K562 (cell line): ENCODE data around the gene ZNHIT3. TPM values are rescaled to one million over a fixed set of nuclear protein-coding genes. Genes with fewer than 3 reads are reported as not detected.
A peak's percentile ranks its signal among the peaks of the same experiment; 100 is the strongest.

ENCODE experiments used
- BRD9 ChIP-seq: fragments of 450-650 bp; IDR thresholded peaks from 2 replicates; pipeline ENCODE4 v1.6.1; 2018; ENCODE audit warnings: low read depth; ENCODE audit not compliant: partially characterized antibody
- DNMT1 ChIP-seq: fragments of 450-650 bp; IDR thresholded peaks from 2 replicates; pipeline ENCODE4 v1.6.1; 2016; ENCODE audit warnings: antibody characterized with exemption, mild to moderate bottlenecking
- NCOA4 ChIP-seq: fragments of 450-650 bp; IDR thresholded peaks from 2 replicates; pipeline ENCODE4 v1.6.1; 2018; ENCODE audit warnings: mild to moderate bottlenecking; ENCODE audit not compliant: partially characterized antibody
- PHF21A ChIP-seq: fragments of 450-650 bp; IDR thresholded peaks from 2 replicates; pipeline ENCODE4 v1.6.1; 2017; ENCODE audit warnings: low read depth, borderline replicate concordance
- PML ChIP-seq: IDR thresholded peaks from 2 replicates; pipeline ENCODE4 v1.6.1; 2012; ENCODE audit warnings: low read length, inconsistent platforms
- POU5F1 ChIP-seq: fragments of 150-350 bp; IDR thresholded peaks from 2 replicates; pipeline ENCODE4 v1.6.1; 2014; ENCODE audit warnings: borderline replicate concordance, low read length, low read depth, mild to moderate bottlenecking; ENCODE audit not compliant: partially characterized antibody
- SAFB ChIP-seq: fragments of 200-400 bp; formaldehyde crosslinking; IDR thresholded peaks from 2 replicates; pipeline ENCODE4 v1.6.1; 2017; ENCODE audit warnings: low read depth, low read length, borderline replicate concordance
- STAT5B ChIP-seq: fragments of 250-450 bp; sonication (Bioruptor Pico); IDR thresholded peaks from 2 replicates; pipeline ENCODE4 v1.8.0; 2021; ENCODE audit warnings: mild to moderate bottlenecking, inconsistent platforms
- TEAD4 ChIP-seq, 2 experiments: sonication (generic) in 1 of 2; formaldehyde crosslinking in 1 of 2; IDR thresholded peaks; 2 replicates each; pipeline versions ENCODE4 v1.6.1 to v1.8.0; 2012 to 2022; ENCODE audit warnings: borderline replicate concordance in 1 of 2, inconsistent platforms in 1 of 2, low read length in 1 of 2, mild to moderate bottlenecking in 1 of 2, missing genetic modification reagents in 1 of 2
- U2AF1 ChIP-seq: fragments of 200-400 bp; formaldehyde crosslinking; optimal IDR thresholded peaks from 2 replicates; pipeline ENCODE3; 2017; ENCODE audit warnings: mild to moderate bottlenecking, low read depth, low read length, moderate library complexity
- ZBTB9 ChIP-seq: fragments of 450-650 bp; formaldehyde crosslinking; IDR thresholded peaks from 2 replicates; pipeline ENCODE4 v1.4.0; 2020; ENCODE audit warnings: mild to moderate bottlenecking, moderate library complexity
- ZFP91 ChIP-seq: sonication (generic); formaldehyde crosslinking; IDR thresholded peaks from 2 replicates; pipeline ENCODE4 v1.8.0; 2022; ENCODE audit warnings: mild to moderate bottlenecking, missing genetic modification reagents
- ZNF184 ChIP-seq: sonication (generic); formaldehyde crosslinking; IDR thresholded peaks from 2 replicates; pipeline ENCODE4 v1.5.0; 2020; ENCODE audit warnings: missing genetic modification reagents
- ZNF277 ChIP-seq: fragments of 250-450 bp; sonication (Bioruptor Pico); IDR thresholded peaks from 2 replicates; pipeline ENCODE4 v1.8.0; 2022; ENCODE audit warnings: inconsistent platforms, mild to moderate bottlenecking, moderate library complexity, borderline replicate concordance
- ZNF398 ChIP-seq: fragments of 250-450 bp; sonication (Bioruptor Pico); IDR thresholded peaks from 2 replicates; pipeline ENCODE4 v1.8.0; 2021; ENCODE audit warnings: moderate library complexity, mild to moderate bottlenecking, inconsistent platforms
- ZNF41 ChIP-seq: fragments of 250-450 bp; sonication (Bioruptor Pico); conservative IDR thresholded peaks from 2 replicates; pipeline ENCODE4 v1.4.0; 2020; ENCODE audit warnings: mild to moderate bottlenecking
- ZNF717 ChIP-seq: fragments of 250-450 bp; sonication (Bioruptor Pico); IDR thresholded peaks from 2 replicates; pipeline ENCODE4 v1.5.0; 2021
- ZNF76 ChIP-seq: fragments of 250-450 bp; sonication (Bioruptor Pico); IDR thresholded peaks from 2 replicates; pipeline ENCODE4 v1.4.0; 2020; ENCODE audit warnings: mild to moderate bottlenecking, moderate library complexity, borderline replicate concordance
- polyA plus RNA-seq, 8 experiments: library from polyadenylated mRNA; depleted of rRNA in 4 of 8; stranded (reverse) in 5 of 8; unstranded in 3 of 8; fragments of >200 nt; fragmentation: Nextera tagmentation in 2 of 8; fragmentation: Illumina TruSeq in 1 of 8; extraction: Ambion mirVana in 2 of 8; extraction: Trizol in 1 of 8; gene quantifications; 2 replicates each; pipeline versions ENCODE4 v1.2.1 to v1.2.3, GENCODE V29; 2011 to 2014; ENCODE audit warnings: inconsistent platforms in 1 of 8, missing spikeins in 1 of 8
- total RNA-seq, 7 experiments: library from RNA; depleted of rRNA in 6 of 7; stranded (reverse); fragments of >200 nt in 6 of 7; fragmentation: Illumina TruSeq in 2 of 7; extraction: Trizol in 2 of 7; gene quantifications; 2 replicates each; pipeline versions ENCODE4 v1.2.1 to v1.2.3, GENCODE V29; 2011 to 2021; ENCODE audit warnings: low replicate concordance in 1 of 7

ZNHIT3 gene
- total and polyA plus RNA-seq, 9 of the 15 experiments (the other 6 are each of a cell fraction or from before 2014, with no cell fraction given) = 45.0 to 300 (median 88.4) TPM

GRCh38 chr17:36534840-36535668 is 48.6 kb downstream of the ZNHIT3 start, which contains the start of the genes MYO19 and PIGW (continued):
- peak; percentile 73 for TF ChIP-seq PML
- TF ChIP-seq DNMT1 = no peak
- TF ChIP-seq ZNF184 = no peak
- TF ChIP-seq ZBTB9 (CRISPR knock-in tag) = peak; percentile 62; the same call in 1 of the 2 replicates
- no peak for TF ChIP-seq ZNF398 (CRISPR knock-in tag)
- peak; percentile 93 for TF ChIP-seq SAFB
- no peak for TF ChIP-seq PHF21A
- no peak for TF ChIP-seq ZNF277 (CRISPR knock-in tag)
- no peak for TF ChIP-seq NCOA4
- no peak for TF ChIP-seq ZNF41 (CRISPR knock-in tag)
- peak; percentile 27; the same call in 1 of the 2 replicates for TF ChIP-seq ZNF76 (CRISPR knock-in tag)
- TF ChIP-seq TEAD4 (IDR thresholded peaks at IDR 0.05; ENCODE audit: low read length) = no peak
- TF ChIP-seq TEAD4 (CRISPR knock-in tag; IDR thresholded peaks at IDR 0.05; ENCODE audit: borderline replicate concordance) = no peak
- peak; percentile 31 for TF ChIP-seq U2AF1
- TF ChIP-seq POU5F1 = peak; percentile 6
- no peak for TF ChIP-seq ZNF717 (CRISPR knock-in tag)
- TF ChIP-seq ZFP91 = no peak
- TF ChIP-seq BRD9 = no peak
- TF ChIP-seq STAT5B = no peak
